Pulmonary artery endothelial cell (primary cell): ENCODE results near the gene KIF26B. TPM values are rescaled to one million over a fixed set of nuclear protein-coding genes. Genes with fewer than 3 reads are reported as not detected.
"Not testable (repeated sequence)": the region's sequence is repeated elsewhere in the genome, so short reads cannot be mapped to it uniquely, and the experiment has no call there.

ENCODE experiments used
- DNase-seq: peaks from one replicate; pipeline ENCODE4 v3.0.0-alpha.2; 2011; ENCODE audit warnings: low read depth, low spot score
- total RNA-seq: library from RNA; depleted of rRNA; stranded (reverse); fragments of >200 nt; gene quantifications from 2 replicates; pipeline ENCODE4 v1.2.3, GENCODE V29; 2014

Gene KIF26B
- total RNA-seq, 1 donor from 2014 or later: 0.13 TPM

DNA sequence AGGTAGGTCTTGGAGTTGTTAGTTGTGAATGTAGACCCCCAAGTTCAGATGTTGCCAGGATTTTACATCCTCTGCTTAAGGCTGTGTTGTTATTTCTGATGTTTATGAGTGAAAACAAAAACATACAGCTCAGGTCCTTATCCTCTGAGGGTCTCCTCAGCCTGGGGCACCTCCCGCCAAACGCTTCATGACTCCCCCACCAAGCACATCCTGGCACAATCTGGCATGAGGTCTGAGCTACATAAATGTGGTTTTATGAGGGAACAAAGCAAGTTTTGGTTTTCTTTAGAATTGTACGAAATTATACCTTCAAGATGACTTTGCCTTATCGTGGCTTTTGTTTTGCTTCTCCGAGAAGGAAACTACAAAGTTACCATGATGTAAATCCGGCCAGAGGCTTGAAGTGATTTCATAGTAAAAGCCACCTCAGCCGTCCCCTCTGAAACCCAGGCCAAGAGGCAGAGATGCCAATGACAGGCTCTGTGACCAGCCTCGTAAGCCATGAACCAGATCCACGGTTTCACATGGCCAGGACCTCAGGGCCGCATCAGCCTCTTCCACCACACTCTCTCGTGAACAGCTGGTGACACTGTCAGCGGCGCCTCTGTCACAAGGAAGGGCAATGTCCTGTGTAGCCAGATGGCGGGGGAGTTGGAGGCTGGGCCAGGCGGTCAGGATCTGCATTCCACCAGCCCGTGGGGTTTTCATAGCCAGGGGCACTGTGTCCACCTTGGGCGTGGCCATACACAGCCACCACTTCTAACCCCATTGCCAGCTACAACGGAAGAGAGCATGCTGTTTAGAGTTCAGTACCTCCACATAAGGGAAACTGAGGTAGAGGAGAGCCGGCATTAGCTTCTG lies 199.4 kb downstream of the KIF26B start:
- DNase-seq: no peak

GRCh38 chr1:245355851-245356630 lies 201.3 kb downstream of the KIF26B start:
- DNase-seq: not testable (repeated sequence)

DNA sequence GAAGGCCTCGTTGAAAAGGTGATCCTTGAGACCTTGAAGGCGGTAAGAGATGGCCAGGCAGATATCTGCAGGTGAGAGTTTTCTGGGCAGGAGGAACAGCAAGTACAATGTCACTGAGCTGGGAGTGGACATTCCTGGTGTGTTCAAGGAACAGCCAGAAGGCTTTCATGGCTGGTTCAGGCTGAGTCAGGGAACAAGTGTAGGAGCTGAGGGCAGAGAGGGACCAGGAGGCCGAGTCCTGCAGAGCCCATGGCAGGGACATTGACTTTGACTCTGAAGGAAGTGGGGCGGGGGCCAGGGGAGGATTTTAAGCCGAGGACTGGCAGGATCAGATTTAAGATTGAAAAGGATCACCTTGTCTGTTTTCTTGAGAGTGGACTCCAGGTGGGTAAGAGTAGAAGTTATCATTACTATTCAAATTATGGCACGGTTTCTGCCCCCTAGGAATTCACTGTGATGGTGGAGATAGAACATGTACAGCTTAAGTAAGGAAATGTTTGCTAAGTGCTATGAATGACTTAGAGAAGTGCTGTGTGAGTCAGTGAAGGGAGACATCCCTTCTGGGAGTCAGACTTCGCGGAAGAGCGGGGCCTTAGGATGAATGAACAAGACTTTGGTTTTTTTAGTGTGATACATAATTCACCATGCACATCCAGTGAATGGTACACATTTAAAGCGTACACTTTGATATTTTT lies 202.3 kb downstream of the KIF26B start:
- no peak for DNase-seq

DNA sequence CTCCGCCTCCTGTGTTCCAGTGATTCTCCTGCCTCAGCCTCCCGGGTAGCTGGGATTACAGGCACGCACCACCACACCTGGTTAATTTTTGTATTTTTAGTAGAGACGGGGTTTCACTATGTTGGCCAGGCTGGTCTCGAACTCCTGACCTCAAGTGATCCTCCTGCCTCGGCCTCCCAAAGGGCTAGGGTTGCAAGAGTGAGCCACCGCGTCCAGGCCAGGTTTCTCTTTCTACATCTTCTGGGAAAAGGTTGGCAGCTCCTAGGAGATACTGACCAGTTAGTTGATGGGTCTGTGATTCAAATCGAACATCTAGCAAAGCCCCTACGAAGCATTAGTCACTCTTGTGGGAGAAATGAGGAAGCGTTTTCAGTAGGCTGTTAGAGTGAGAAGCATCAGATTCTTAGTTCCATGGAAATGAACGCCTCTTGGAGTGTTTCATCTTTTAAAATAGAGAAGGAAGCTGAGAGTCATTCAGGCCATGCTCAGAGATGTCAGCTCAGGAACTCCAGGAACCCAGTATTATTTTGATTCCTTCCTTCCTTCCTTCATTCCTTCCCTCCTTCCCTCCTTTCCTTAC lies 204.4 kb downstream of the KIF26B start:
- DNase-seq: not testable (repeated sequence)

DNA sequence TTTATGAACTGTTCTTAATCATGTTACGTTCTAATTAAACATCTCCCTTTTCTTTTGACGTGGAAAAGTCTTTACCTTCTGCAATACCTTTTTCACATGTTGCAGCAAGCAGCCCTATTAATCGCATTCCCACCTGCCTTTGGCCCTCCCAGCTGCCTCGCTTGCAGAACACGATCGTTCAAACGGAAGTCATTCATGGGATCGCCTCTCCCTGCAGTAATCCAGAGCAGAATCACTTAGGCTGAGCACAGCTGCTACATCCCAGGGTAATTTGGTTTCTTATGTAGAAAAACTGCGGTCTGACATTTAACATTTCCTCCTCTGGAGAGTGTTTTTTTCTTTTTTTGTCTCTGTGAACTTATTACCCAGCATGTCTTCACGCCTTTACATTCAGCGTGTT lies 206.3 kb downstream of the KIF26B start:
- no peak for DNase-seq

GRCh38 chr1:245361951-245362350 lies 207.2 kb downstream of the KIF26B start:
- DNase-seq: no peak

DNA sequence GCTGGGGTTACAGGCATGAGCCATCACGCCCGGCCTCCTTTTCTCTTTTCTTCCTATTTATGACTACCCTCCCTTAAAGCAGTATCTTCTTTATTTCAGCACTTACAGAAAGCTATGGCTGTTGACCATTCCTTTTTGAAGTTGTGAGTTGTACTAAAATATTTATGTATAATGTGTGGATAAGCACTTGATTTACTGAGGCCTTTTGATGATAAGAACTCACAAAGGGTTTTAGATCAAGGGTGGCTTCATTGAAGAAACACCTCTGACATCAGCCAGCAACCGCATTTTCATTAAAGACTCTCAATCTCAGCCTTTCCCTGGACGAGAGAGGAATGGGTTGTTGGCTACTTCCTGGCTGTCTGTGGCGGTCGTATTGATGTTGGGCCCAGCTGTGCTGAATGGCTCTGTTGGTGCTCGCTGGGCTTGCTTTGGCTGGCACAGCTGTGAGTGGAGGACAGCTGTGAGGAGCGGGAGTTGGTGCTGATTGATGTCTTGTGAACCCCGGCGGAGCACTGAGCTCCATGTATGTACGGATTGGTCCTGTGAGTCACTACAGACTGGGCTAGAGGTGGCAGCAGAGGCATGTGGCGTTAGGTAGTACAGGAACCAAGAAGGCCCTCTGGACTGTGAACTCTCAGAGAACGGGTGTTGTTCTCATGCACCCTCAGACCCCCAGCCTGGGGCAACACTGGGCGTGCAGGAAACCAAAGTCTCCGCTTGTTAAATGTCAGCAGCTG lies 208.8 kb downstream of the KIF26B start:
- no peak for DNase-seq

- DNase-seq: no peak
Observed at GRCh38 chr1:245365095-245366020, 210.6 kb downstream of the KIF26B start.

- no peak for DNase-seq
Observed at GRCh38 chr1:245366886-245367285, 212.1 kb downstream of the KIF26B start.

GRCh38 chr1:245370175-245370825 lies 215.5 kb downstream of the KIF26B start:
- no peak for DNase-seq

- no peak for DNase-seq
Observed at GRCh38 chr1:245370905-245371581, 216.3 kb downstream of the KIF26B start.

DNA sequence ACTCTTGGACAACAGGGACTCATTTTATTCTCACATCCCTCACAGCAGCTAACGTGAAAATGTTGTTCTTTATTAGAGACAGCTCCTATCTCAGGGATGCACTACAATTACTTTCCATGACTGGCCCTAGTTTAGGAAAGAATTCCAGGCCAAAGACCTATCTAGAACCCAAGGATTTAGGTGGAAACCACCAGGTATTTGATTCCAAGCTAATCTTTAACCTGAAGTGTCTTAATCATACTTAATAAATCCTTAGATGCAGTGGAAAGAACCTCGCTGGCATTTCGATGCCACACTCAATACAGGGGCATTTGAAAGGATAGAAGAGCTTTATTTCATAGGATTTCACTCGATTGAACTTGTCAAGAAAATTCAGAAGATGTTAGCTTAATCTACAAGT lies 218.3 kb downstream of the KIF26B start:
- DNase-seq: no peak

DNA sequence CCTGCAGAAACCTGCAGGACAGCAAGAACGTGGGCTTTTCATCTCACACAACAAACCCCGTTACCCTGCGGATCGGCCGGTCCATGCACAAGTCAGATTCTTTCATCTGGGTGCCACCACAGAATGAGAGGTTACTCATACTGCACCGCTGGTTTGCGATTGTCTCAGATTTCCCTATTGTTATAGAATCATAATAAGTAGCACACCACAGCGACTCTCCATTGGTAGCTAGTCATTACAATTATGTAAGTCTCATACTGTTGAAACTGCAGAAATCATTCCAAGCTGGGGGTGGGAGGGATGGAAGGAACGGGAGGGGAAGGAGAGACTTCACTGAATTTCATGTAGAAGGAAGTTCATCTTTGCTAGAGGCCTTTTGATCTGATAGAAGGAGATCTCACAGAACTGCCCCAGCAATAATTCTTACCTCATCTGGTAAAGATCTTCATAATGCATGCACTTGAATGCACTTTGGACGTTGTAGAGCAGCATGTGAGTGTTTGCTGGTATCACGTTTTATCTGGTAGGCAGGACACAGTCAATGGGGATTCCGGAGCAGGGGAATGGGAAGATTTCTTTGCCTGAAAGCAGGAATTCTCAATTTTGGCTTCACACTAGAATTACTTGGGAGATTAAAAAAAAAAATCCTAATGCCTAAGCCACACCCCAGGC lies 221.1 kb downstream of the KIF26B start:
- no peak for DNase-seq

DNA sequence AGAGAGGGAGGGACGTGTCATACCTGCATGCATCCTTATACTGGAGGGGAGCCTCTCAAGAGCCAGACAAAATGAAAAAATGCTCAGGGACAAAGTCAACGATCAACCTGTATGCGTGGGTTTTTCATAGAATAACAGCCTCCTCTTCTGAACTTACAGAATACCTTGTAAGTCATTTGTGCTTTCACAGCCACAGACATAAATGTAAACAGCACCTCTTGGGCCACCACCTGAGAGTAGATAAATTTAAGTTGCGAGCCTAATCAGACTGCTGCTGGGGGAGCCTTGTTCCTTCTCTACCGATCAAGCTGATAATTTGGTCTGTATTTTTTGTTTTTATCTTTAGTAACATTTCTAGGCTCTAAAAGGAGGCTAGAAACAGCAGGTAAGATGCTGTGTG lies 223.1 kb downstream of the KIF26B start:
- no peak for DNase-seq

DNA sequence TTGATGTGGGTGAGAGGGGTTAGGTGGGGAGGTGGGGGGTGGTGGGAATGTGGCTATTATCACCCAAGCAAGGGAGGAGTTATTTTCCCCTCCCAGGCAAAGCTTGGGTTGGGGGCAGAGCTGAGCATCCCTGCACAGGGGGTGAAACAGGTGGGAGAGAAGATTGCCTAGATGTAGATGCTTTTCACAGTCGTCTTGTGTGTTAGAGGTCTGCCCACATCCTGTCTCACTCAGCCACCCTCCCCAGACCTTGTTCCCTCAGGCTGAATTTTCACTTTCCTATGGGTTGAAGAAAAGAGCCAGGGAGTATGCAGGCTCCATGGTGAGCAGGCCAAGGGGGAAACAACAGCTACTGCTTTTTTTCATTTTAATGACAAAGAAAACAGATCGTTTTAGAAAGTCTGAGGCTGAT lies 223.5 kb downstream of the KIF26B start:
- no peak for DNase-seq

GRCh38 chr1:245378745-245379144 lies 224.0 kb downstream of the KIF26B start:
- DNase-seq: no peak

DNA sequence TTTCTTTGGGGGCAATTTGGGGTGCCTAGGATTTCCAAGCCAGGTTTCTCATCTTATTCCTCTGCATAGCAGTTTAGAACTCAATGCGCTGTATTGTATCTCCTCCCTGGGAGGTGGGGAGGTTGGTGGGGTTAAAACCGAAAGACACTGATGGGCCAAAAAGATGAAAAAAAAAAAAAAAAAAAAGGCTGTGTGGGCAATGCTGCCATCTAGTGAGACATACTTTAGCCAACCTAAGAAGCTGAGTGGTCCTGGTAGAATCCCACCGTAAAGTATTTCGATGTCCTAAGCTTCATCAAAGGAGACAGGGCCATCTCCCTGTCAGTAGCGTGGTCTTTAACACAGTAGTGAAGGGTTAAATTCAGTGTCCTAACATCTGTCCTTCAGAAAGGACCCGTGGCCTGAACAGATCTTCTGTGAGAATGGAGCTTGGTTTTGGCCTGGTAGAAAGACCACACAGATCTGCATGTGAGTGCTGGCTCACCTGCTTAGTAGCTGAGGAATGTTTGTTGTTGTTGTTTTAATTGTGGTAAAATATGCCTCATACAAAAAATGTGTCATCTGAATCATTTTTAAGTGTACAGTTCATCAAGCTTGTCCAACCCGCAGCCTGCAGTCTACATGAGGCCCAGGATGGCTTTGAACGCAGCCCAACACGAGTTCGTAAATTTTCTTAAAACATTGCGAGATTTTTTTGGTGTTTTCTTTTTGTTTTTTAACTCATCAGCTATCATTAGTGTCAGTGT lies 226.2 kb downstream of the KIF26B start:
- no peak for DNase-seq
